IPS-15b (cell line): ENCODE results near the gene FOXL3.
"Not testable (repeated sequence)": the region's sequence is repeated elsewhere in the genome, so short reads cannot be mapped to it uniquely, and the experiment has no call there.

Experiments used
- H3K27me3 ChIP-seq: one replicate; pipeline ENCODE4 v1.6.1; 2013; ENCODE audit warnings: low read length; ENCODE audit not compliant: control insufficient read depth, insufficient read depth
- H3K36me3 ChIP-seq: one replicate; pipeline ENCODE4 v1.6.1; 2013; ENCODE audit warnings: low read length; ENCODE audit not compliant: control insufficient read depth, insufficient read depth
- H3K4me1 ChIP-seq: one replicate; pipeline ENCODE4 v1.6.1; 2013; ENCODE audit warnings: mild to moderate bottlenecking, low read length; ENCODE audit not compliant: control insufficient read depth, insufficient read depth
- H3K4me3 ChIP-seq: one replicate; pipeline ENCODE4 v1.5.1; 2013; ENCODE audit warnings: low read depth, low read length
- H3K9ac ChIP-seq: one replicate; pipeline ENCODE4 v1.6.1; 2013; ENCODE audit warnings: low read depth, mild to moderate bottlenecking, low read length
- H3K9me3 ChIP-seq: one replicate; pipeline ENCODE4 v1.6.1; 2013; ENCODE audit warnings: mild to moderate bottlenecking, low read length; ENCODE audit not compliant: control insufficient read depth, insufficient read depth

Gene FOXL3

GRCh38 chr7:297141-297540 lies 7.2 kb downstream of the FOXL3 start:
- not testable (repeated sequence) for H3K27me3 ChIP-seq, H3K9me3 ChIP-seq, H3K4me1 ChIP-seq, H3K36me3 ChIP-seq, H3K4me3 ChIP-seq, H3K9ac ChIP-seq

GRCh38 chr7:297611-298374 lies 7.8 kb downstream of the FOXL3 start:
- no peaks in the 10 kb centered on the region for H3K36me3 ChIP-seq
- H3K9ac ChIP-seq = no peak overlapping the region
- no peaks in the 10 kb centered on the region for H3K27me3 ChIP-seq
- H3K4me1 ChIP-seq = no peaks in the 10 kb centered on the region
- H3K9me3 ChIP-seq = no peaks in the 10 kb centered on the region
- no peak overlapping the region for H3K4me3 ChIP-seq

GRCh38 chr7:298375-298702 lies 8.4 kb downstream of the FOXL3 start:
- Histone ChIP-seq H3K27me3 (no peaks in the 10 kb centered on the region), H3K4me3 (no peak overlapping the region), H3K4me1 (no peaks in the 10 kb centered on the region), H3K9ac (no peak overlapping the region), H3K9me3 (no peaks in the 10 kb centered on the region), H3K36me3 (no peaks in the 10 kb centered on the region)

GRCh38 chr7:298743-299142 lies 8.8 kb downstream of the FOXL3 start:
- Histone ChIP-seq H3K4me3 (no peak overlapping the region), H3K36me3 (no peaks in the 10 kb centered on the region), H3K9ac (no peak overlapping the region), H3K27me3 (no peaks in the 10 kb centered on the region), H3K9me3 (no peaks in the 10 kb centered on the region), H3K4me1 (no peaks in the 10 kb centered on the region)

- Histone ChIP-seq H3K27me3 (no peaks in the 10 kb centered on the region), H3K9ac (no peak overlapping the region), H3K4me3 (no peak overlapping the region), H3K36me3 (no peaks in the 10 kb centered on the region), H3K4me1 (no peaks in the 10 kb centered on the region), H3K9me3 (no peaks in the 10 kb centered on the region)
Observed at GRCh38 chr7:299169-299568, 9.2 kb downstream of the FOXL3 start.

GRCh38 chr7:299628-300027 lies 9.7 kb downstream of the FOXL3 start:
- Histone ChIP-seq H3K4me3 (no peak overlapping the region), H3K9me3 (peaks cover 3% of the 10 kb centered on the region)

GRCh38 chr7:300048-300447 lies 10.1 kb downstream of the FOXL3 start:
- no peaks in the 10 kb centered on the region for H3K4me1 ChIP-seq
- H3K9ac ChIP-seq = no peak overlapping the region
- H3K9me3 ChIP-seq = peaks cover 4% of the 10 kb centered on the region
- no peak overlapping the region for H3K4me3 ChIP-seq
- H3K36me3 ChIP-seq = no peaks in the 10 kb centered on the region
- H3K27me3 ChIP-seq = no peaks in the 10 kb centered on the region

More at GRCh38 chr7:299628-300027, 9.7 kb downstream of the FOXL3 start:
- no peaks in the 10 kb centered on the region for H3K36me3 ChIP-seq
- no peaks in the 10 kb centered on the region for H3K27me3 ChIP-seq
- no peaks in the 10 kb centered on the region for H3K4me1 ChIP-seq
- H3K9ac ChIP-seq = no peak overlapping the region

GRCh38 chr7:300546-301290 lies 10.7 kb downstream of the FOXL3 start:
- no peaks in the 10 kb centered on the region for H3K36me3 ChIP-seq
- H3K4me3 ChIP-seq = no peak overlapping the region
- no peaks in the 10 kb centered on the region for H3K27me3 ChIP-seq
- H3K9ac ChIP-seq = no peak overlapping the region
- no peaks in the 10 kb centered on the region for H3K4me1 ChIP-seq
- peaks cover 4% of the 10 kb centered on the region for H3K9me3 ChIP-seq

GRCh38 chr7:301291-302053 lies 11.5 kb downstream of the FOXL3 start:
- H3K4me3 ChIP-seq = no peak overlapping the region
- no peaks in the 10 kb centered on the region for H3K36me3 ChIP-seq
- H3K4me1 ChIP-seq = no peaks in the 10 kb centered on the region
- peaks cover 4% of the 10 kb centered on the region for H3K9me3 ChIP-seq
- H3K9ac ChIP-seq = no peak overlapping the region
- H3K27me3 ChIP-seq = no peaks in the 10 kb centered on the region

- H3K36me3 ChIP-seq = no peaks in the 10 kb centered on the region
- H3K27me3 ChIP-seq = no peaks in the 10 kb centered on the region
- no peak overlapping the region for H3K4me3 ChIP-seq
- no peak overlapping the region for H3K9ac ChIP-seq
- H3K9me3 ChIP-seq = peaks cover 4% of the 10 kb centered on the region
- H3K4me1 ChIP-seq = no peaks in the 10 kb centered on the region
Observed at GRCh38 chr7:302054-302992, 12.4 kb downstream of the FOXL3 start.

GRCh38 chr7:303425-303824 lies 13.5 kb downstream of the FOXL3 start:
- no peaks in the 10 kb centered on the region for H3K4me1 ChIP-seq
- H3K36me3 ChIP-seq = no peaks in the 10 kb centered on the region
- H3K4me3 ChIP-seq = no peak overlapping the region
- peaks cover 4% of the 10 kb centered on the region for H3K9me3 ChIP-seq
- H3K9ac ChIP-seq = no peak overlapping the region
- H3K27me3 ChIP-seq = no peaks in the 10 kb centered on the region
